HCT116 (cell line): ENCODE data around the gene ACBD7. TPM values are rescaled to one million over a fixed set of nuclear protein-coding genes. Genes with fewer than 3 reads are reported as not detected.

ENCODE experiments used
- ATAC-seq: fragments of 200-7000 bp; cut with Tn5 transposase; 2 replicates; pipeline ENCODE4 v1.9.1; 2020; ENCODE audit warnings: mild to moderate bottlenecking, moderate library complexity
- BruUV-seq: library from RNA; stranded (reverse); fragments of 400-500 nt; replicated peaks from 2 replicates; lab custom pipeline; 2021; lab: Mats Ljungman, UMichigan
- CTCF ChIA-PET: fragments of 300-600 bp; sonication (Branson Sonifier 250); formaldehyde crosslinking; loops from one replicate; lab custom pipeline; 2021; ENCODE audit warnings: antibody characterized with exemption; lab: Charles Lee
- POLR2A ChIA-PET: fragments of 300-600, 350-600 bp; sonication (Branson Sonifier 250); formaldehyde crosslinking; loops from one replicate; lab custom pipeline; 2021; ENCODE audit warnings: antibody characterized with exemption; lab: Charles Lee
- RAD21 ChIA-PET, 2 experiments: fragments of 300-600 bp; sonication (Branson Sonifier 250); formaldehyde crosslinking; loops; one replicate each; lab custom pipeline; 2023; ENCODE audit warnings: low total read pairs in 2 of 2; ENCODE audit not compliant: uncharacterized antibody in 2 of 2, unreplicated experiment in 2 of 2, low non-redundant PET in 1 of 2; lab: Charles Lee
- DNase-seq: peaks from one replicate; pipeline ENCODE4 v3.0.0-alpha.2; 2010; ENCODE audit warnings: low read depth, low spot score
- H2AFZ ChIP-seq: fragments of 200-600 bp; shearing (Covaris generic), sonication (generic); 2 replicates; pipeline ENCODE4 v1.6.1; 2017; ENCODE audit warnings: low read depth, mixed run types, mixed read lengths, antibody characterized with exemption, low read length; ENCODE audit not compliant: poor library complexity, severe bottlenecking
- H3K27ac ChIP-seq: 2 replicates; pipeline ENCODE4 v1.5.1; 2012; ENCODE audit warnings: low read depth, low read length
- H3K27me3 ChIP-seq: fragments of 200-600 bp; sonication (generic); 2 replicates; pipeline ENCODE4 v1.6.1; 2016; ENCODE audit warnings: mixed run types, low read length, mixed read lengths; ENCODE audit not compliant: insufficient read depth
- H3K36me3 ChIP-seq, 2 experiments: fragments of 200-500 bp in 1 of 2; fragments of 200-600 bp in 1 of 2; sonication (Bioruptor generic) in 1 of 2; sonication (generic) in 1 of 2; 2 replicates each; pipeline versions ENCODE4 v1.5.1 to v1.6.1; 2014 to 2016; ENCODE audit warnings: low read length in 2 of 2, inconsistent platforms in 1 of 2, mixed read lengths in 1 of 2, mixed run types in 1 of 2; ENCODE audit not compliant: insufficient read depth in 2 of 2, control insufficient read depth in 1 of 2
- H3K4me1 ChIP-seq, 2 experiments: fragments of 200-600 bp in 1 of 2; sonication (generic) in 1 of 2; 2 replicates each; pipeline versions ENCODE4 v1.5.1 to v1.6.1; 2012 to 2017; ENCODE audit warnings: low read length in 2 of 2, inconsistent platforms in 1 of 2, mild to moderate bottlenecking in 1 of 2, mixed read lengths in 1 of 2, mixed run types in 1 of 2, moderate library complexity in 1 of 2; ENCODE audit not compliant: insufficient read depth in 2 of 2, control insufficient read depth in 1 of 2
- H3K4me2 ChIP-seq: fragments of 200-600 bp; sonication (generic); 2 replicates; pipeline ENCODE4 v1.6.1; 2017; ENCODE audit warnings: mixed run types, low read length, mixed read lengths
- H3K4me3 ChIP-seq, 2 experiments: fragments of 200-600 bp in 1 of 2; sonication (generic) in 1 of 2; replicated peaks in 1 of 2; 2 replicates each; pipeline ENCODE4 v1.5.1; 2011 to 2016; ENCODE audit warnings: low read length in 2 of 2, control low read depth in 1 of 2, low read depth in 1 of 2, mild to moderate bottlenecking in 1 of 2, mixed read lengths in 1 of 2, mixed run types in 1 of 2
- H3K79me2 ChIP-seq: fragments of 200-600 bp; sonication (generic); 2 replicates; pipeline ENCODE4 v1.6.1; 2017; ENCODE audit warnings: mild to moderate bottlenecking, mixed run types, low read length, moderate library complexity, mixed read lengths; ENCODE audit not compliant: insufficient read depth
- H3K9ac ChIP-seq: fragments of 200-600 bp; sonication (generic); 2 replicates; pipeline ENCODE4 v1.6.1; 2016; ENCODE audit warnings: low read length, mixed read lengths
- H3K9me2 ChIP-seq: fragments of 200-600 bp; sonication (generic), shearing (Covaris generic); 2 replicates; pipeline ENCODE4 v1.6.1; 2017; ENCODE audit warnings: mixed run types, mild to moderate bottlenecking, moderate library complexity; ENCODE audit not compliant: insufficient read depth
- H3K9me3 ChIP-seq, 2 experiments: fragments of 200-500 bp in 1 of 2; fragments of 200-600 bp in 1 of 2; sonication (Bioruptor generic) in 1 of 2; sonication (generic) in 1 of 2; 2 replicates each; pipeline ENCODE4 v1.6.1; 2014 to 2017; ENCODE audit warnings: low read length in 2 of 2, mixed read lengths in 2 of 2, inconsistent platforms in 1 of 2, low read depth in 1 of 2, mild to moderate bottlenecking in 1 of 2, mixed run types in 1 of 2, moderate library complexity in 1 of 2; ENCODE audit not compliant: control insufficient read depth in 1 of 2, insufficient read depth in 1 of 2
- H4K20me1 ChIP-seq: fragments of 200-600 bp; sonication (generic), shearing (Covaris generic); 2 replicates; pipeline ENCODE4 v1.6.1; 2017; ENCODE audit warnings: mixed run types, mild to moderate bottlenecking, moderate library complexity; ENCODE audit not compliant: insufficient read depth
- CTCF ChIP-seq, 3 experiments: fragments of 200-600 bp in 1 of 3; sonication (generic) in 1 of 3; IDR thresholded peaks in 2 of 3; conservative IDR thresholded peaks in 1 of 3; 2 replicates each; pipeline ENCODE4 v1.5.1; 2012 to 2017; ENCODE audit warnings: low read depth in 2 of 3, low read length in 2 of 3, antibody characterized with exemption in 1 of 3, borderline replicate concordance in 1 of 3, control low read depth in 1 of 3, mild to moderate bottlenecking in 1 of 3, mixed read lengths in 1 of 3, mixed run types in 1 of 3, moderate library complexity in 1 of 3; ENCODE audit not compliant: insufficient read depth in 1 of 3
- EZH2 ChIP-seq: fragments of 200-600 bp; sonication (generic); IDR thresholded peaks from 2 replicates; pipeline ENCODE4 v1.6.1; 2017; ENCODE audit warnings: antibody characterized with exemption, mixed run types
- EZH2phosphoT487 ChIP-seq: fragments of 200-600 bp; IDR thresholded peaks from 2 replicates; pipeline ENCODE4 v1.6.1; 2018; ENCODE audit warnings: antibody characterized with exemption, borderline replicate concordance
- FOSL1 ChIP-seq: IDR thresholded peaks from 2 replicates; pipeline ENCODE4 v1.6.1; 2012; ENCODE audit warnings: low read depth
- POLR2AphosphoS5 ChIP-seq: IDR thresholded peaks from 2 replicates; pipeline ENCODE4 v1.6.1; 2011; ENCODE audit warnings: mild to moderate bottlenecking, low read depth, low read length, moderate library complexity
- RAD21 ChIP-seq: IDR thresholded peaks from 2 replicates; pipeline ENCODE4 v1.6.1; 2012; ENCODE audit warnings: low read depth, mild to moderate bottlenecking
- intact Hi-C: fragments of 100-400 bp; cut with micrococcal nuclease; formaldehyde crosslinking; loops from 2 replicates; pipeline ENCODE4 v1.10.0; 2022
- total RNA-seq: library from RNA; stranded (reverse); gene quantifications from one replicate; pipeline ENCODE4 v1.2.1, GENCODE V29; 2021; ENCODE audit not compliant: unreplicated experiment

The ACBD7 gene
- total RNA-seq, 1 experiment from 2014 or later = 3.3 TPM

- TF ChIP-seq EZH2 (no peak), CTCF (IDR thresholded peaks at IDR 0.05 in 2 of 3, conservative IDR thresholded peaks at IDR 0.05 in 1 of 3; ENCODE audit: borderline replicate concordance in 1 of 3, insufficient read depth in 1 of 3, low read depth in 2 of 3, low read length in 2 of 3) (0 out of 6 replicates have a peak, but pooled peaks of 2 of the 3 experiments have one; percentile 4 to 5), EZH2phosphoT487 (no peak), POLR2AphosphoS5 (no peak), FOSL1 (no peak), RAD21 (peak; percentile 27; the same call in 1 of the 2 replicates)
- peak overlapping the region; percentile 82 for H3K4me2 ChIP-seq
- no TSS peak for BruUV-seq
- peak overlapping the region; percentile 38 to 57 for H3K4me3 ChIP-seq
- no peaks in the 10 kb centered on the region for H3K79me2 ChIP-seq
- H3K27ac ChIP-seq = no peak overlapping the region
- H3K4me1 ChIP-seq = peaks cover 7 to 22% of the 10 kb centered on the region in 2 experiments; a peak in 3 of 4 replicates
- no peaks in the 10 kb centered on the region for H3K36me3 ChIP-seq
- CTCF ChIA-PET = no interaction called here
- H3K27me3 ChIP-seq = no peaks in the 10 kb centered on the region
- peak overlapping the region; percentile 40 for H3K9ac ChIP-seq
- peak; percentile 64 for DNase-seq
- intact Hi-C loops = no loop called here
- POLR2A ChIA-PET = no interaction called here
- RAD21 ChIA-PET = no interaction called here
- no peaks in the 10 kb centered on the region for H3K9me2 ChIP-seq
- no peak overlapping the region for H2AFZ ChIP-seq
- no peaks in the 10 kb centered on the region for H4K20me1 ChIP-seq
- ATAC-seq = peak; percentile 69
- H3K9me3 ChIP-seq = no peaks in the 10 kb centered on the region
Observed at GRCh38 chr10:15084502-15084922, 4.1 kb downstream of the ACBD7 start.
